Calu3 (cell line): Measurements from ENCODE around the gene AAR2. TPM values are rescaled to one million over a fixed set of nuclear protein-coding genes. Genes with fewer than 3 reads are reported as not detected.

Experiments
- BruUV-seq: library from RNA; stranded (reverse); fragments of 400-500 nt; replicated peaks from 2 replicates; lab custom pipeline; 2021; lab: Mats Ljungman, UMichigan
- CTCF ChIA-PET: fragments of 300-600 bp; sonication (Branson Sonifier 250); formaldehyde crosslinking; loops from one replicate; lab custom pipeline; 2022; ENCODE audit warnings: antibody characterized with exemption; lab: Charles Lee
- DNase-seq: peaks from one replicate; pipeline ENCODE4 v3.0.0; 2022
- H3K27ac Mint-ChIP-seq: one replicate; pipeline ENCODE4 v1.8.0; 2022; ENCODE audit warnings: mixed read lengths; ENCODE audit not compliant: unreplicated experiment
- H3K27me3 Mint-ChIP-seq: one replicate; pipeline ENCODE4 v1.8.0; 2022; ENCODE audit warnings: mixed read lengths; ENCODE audit not compliant: unreplicated experiment
- H3K36me3 Mint-ChIP-seq: one replicate; pipeline ENCODE4 v1.8.0; 2022; ENCODE audit warnings: mild to moderate bottlenecking, moderate library complexity, mixed read lengths; ENCODE audit not compliant: insufficient read depth, unreplicated experiment
- H3K4me1 Mint-ChIP-seq: one replicate; pipeline ENCODE4 v1.8.0; 2022; ENCODE audit warnings: mild to moderate bottlenecking, low read depth, mixed read lengths; ENCODE audit not compliant: unreplicated experiment
- H3K4me3 Mint-ChIP-seq: one replicate; pipeline ENCODE4 v1.8.0; 2022; ENCODE audit warnings: mild to moderate bottlenecking, low read depth, moderate library complexity, mixed read lengths; ENCODE audit not compliant: unreplicated experiment
- H3K9me3 Mint-ChIP-seq: one replicate; pipeline ENCODE4 v1.8.0; 2022; ENCODE audit warnings: low read depth, mixed read lengths; ENCODE audit not compliant: unreplicated experiment
- CTCF ChIP-seq: fragments of 200-600 bp; IDR thresholded peaks from one replicate; pipeline ENCODE4 v1.8.0; 2022; ENCODE audit warnings: antibody characterized with exemption; ENCODE audit not compliant: unreplicated experiment
- intact Hi-C: fragments of 100-400 bp; cut with micrococcal nuclease; formaldehyde crosslinking; loops from one replicate; pipeline ENCODE4 v1.10.0; 2022; ENCODE audit not compliant: unreplicated experiment
- total RNA-seq: library from RNA; stranded (reverse); gene quantifications from 2 replicates; pipeline ENCODE4 v1.2.3, GENCODE V29; 2022

AAR2 gene
- total RNA-seq, 1 experiment from 2014 or later = 37.0 TPM

GRCh38 chr20:36298795-36299339 lies 62.6 kb downstream of the AAR2 start:
- intact Hi-C loops = no loop called here
- no peaks in the 10 kb centered on the region for H3K9me3 Mint-ChIP-seq
- no peak overlapping the region for H3K27ac Mint-ChIP-seq
- no peak for TF ChIP-seq CTCF
- no TSS peak for BruUV-seq
- DNase-seq = no peak
- no peaks in the 10 kb centered on the region for H3K4me1 Mint-ChIP-seq
- CTCF ChIA-PET = interaction anchor here (1.7 kb wide), 1 partner anchor 14 kb away, joined by 3 read pairs; no protein-coding TSS in a partner anchor
- H3K4me3 Mint-ChIP-seq = no peak overlapping the region
- peaks cover 93% of the 10 kb centered on the region for H3K27me3 Mint-ChIP-seq
- H3K36me3 Mint-ChIP-seq = no peaks in the 10 kb centered on the region

GRCh38 chr20:36299459-36299858 lies 63.2 kb downstream of the AAR2 start:
- Mint-ChIP-seq H3K27me3 (peaks cover 99% of the 10 kb centered on the region), H3K9me3 (no peaks in the 10 kb centered on the region), H3K4me1 (no peaks in the 10 kb centered on the region), H3K36me3 (no peaks in the 10 kb centered on the region), H3K27ac (no peak overlapping the region), H3K4me3 (no peak overlapping the region)
- intact Hi-C loops = no loop called here
- DNase-seq = no peak
- no peak for TF ChIP-seq CTCF
- no TSS peak for BruUV-seq
- CTCF ChIA-PET = interaction anchor here (0.6 kb wide), 1 partner anchor 317 kb away, joined by 5 read pairs; no protein-coding TSS in a partner anchor

GRCh38 chr20:36301359-36302119 lies 65.3 kb downstream of the AAR2 start:
- no peak overlapping the region for H3K4me3 Mint-ChIP-seq
- no peaks in the 10 kb centered on the region for H3K4me1 Mint-ChIP-seq
- peaks cover 92% of the 10 kb centered on the region for H3K27me3 Mint-ChIP-seq
- no peak for DNase-seq
- TF ChIP-seq CTCF = no peak
- CTCF ChIA-PET = interaction anchor here (0.8 kb wide), 1 partner anchor 11 kb away, joined by 3 read pairs; no protein-coding TSS in a partner anchor
- BruUV-seq = no TSS peak
- no peaks in the 10 kb centered on the region for H3K36me3 Mint-ChIP-seq
- intact Hi-C loops = no loop called here
- H3K27ac Mint-ChIP-seq = no peak overlapping the region
- no peaks in the 10 kb centered on the region for H3K9me3 Mint-ChIP-seq

- no TSS peak for BruUV-seq
- intact Hi-C loops = no loop called here
- CTCF ChIA-PET = interaction anchor here (0.8 kb wide), 1 partner anchor 27 kb away, joined by 3 read pairs; no protein-coding TSS in a partner anchor
- no peak overlapping the region for H3K27ac Mint-ChIP-seq
- no peak for DNase-seq
- no peaks in the 10 kb centered on the region for H3K4me1 Mint-ChIP-seq
- H3K9me3 Mint-ChIP-seq = no peaks in the 10 kb centered on the region
- H3K36me3 Mint-ChIP-seq = no peaks in the 10 kb centered on the region
- no peak overlapping the region for H3K4me3 Mint-ChIP-seq
- no peak for TF ChIP-seq CTCF
- peaks cover 90% of the 10 kb centered on the region for H3K27me3 Mint-ChIP-seq
Observed at GRCh38 chr20:36303020-36303595, 66.8 kb downstream of the AAR2 start.
